GM19351 (cell line): Measurements from ENCODE around the gene HFM1.

Source experiments
- ATAC-seq: cut with Tn5 transposase; IDR thresholded peaks from one replicate; pipeline ENCODE4 v1.9.1; 2021; ENCODE audit warnings: mild to moderate bottlenecking, moderate library complexity; ENCODE audit not compliant: unreplicated experiment

The HFM1 gene

GRCh38 chr1:91261655-91262054, 143.0 kb downstream of the HFM1 start:
- ATAC-seq: no peak

GRCh38 chr1:91245435-91245834, 159.2 kb downstream of the HFM1 start:
- no peak for ATAC-seq

GRCh38 chr1:91244737-91245136, 159.9 kb downstream of the HFM1 start:
- ATAC-seq: no peak

GRCh38 chr1:91243171-91243570, 161.5 kb downstream of the HFM1 start:
- ATAC-seq: no peak

GRCh38 chr1:91234181-91234580, 170.5 kb downstream of the HFM1 start:
- no peak for ATAC-seq

GRCh38 chr1:91226741-91227140, 177.9 kb downstream of the HFM1 start:
- no peak for ATAC-seq

GRCh38 chr1:91224878-91225277, 179.8 kb downstream of the HFM1 start:
- ATAC-seq: no peak

- ATAC-seq: no peak
These were observed 183.6 kb downstream of the HFM1 start for GRCh38 chr1:91221017-91221416.

GRCh38 chr1:91217911-91218310, 186.7 kb downstream of the HFM1 start:
- no peak for ATAC-seq
